ENCODE data around the gene RPS19.
A peak's percentile ranks its signal among the peaks of the same experiment; 100 is the strongest.

The RPS19 gene

DNA sequence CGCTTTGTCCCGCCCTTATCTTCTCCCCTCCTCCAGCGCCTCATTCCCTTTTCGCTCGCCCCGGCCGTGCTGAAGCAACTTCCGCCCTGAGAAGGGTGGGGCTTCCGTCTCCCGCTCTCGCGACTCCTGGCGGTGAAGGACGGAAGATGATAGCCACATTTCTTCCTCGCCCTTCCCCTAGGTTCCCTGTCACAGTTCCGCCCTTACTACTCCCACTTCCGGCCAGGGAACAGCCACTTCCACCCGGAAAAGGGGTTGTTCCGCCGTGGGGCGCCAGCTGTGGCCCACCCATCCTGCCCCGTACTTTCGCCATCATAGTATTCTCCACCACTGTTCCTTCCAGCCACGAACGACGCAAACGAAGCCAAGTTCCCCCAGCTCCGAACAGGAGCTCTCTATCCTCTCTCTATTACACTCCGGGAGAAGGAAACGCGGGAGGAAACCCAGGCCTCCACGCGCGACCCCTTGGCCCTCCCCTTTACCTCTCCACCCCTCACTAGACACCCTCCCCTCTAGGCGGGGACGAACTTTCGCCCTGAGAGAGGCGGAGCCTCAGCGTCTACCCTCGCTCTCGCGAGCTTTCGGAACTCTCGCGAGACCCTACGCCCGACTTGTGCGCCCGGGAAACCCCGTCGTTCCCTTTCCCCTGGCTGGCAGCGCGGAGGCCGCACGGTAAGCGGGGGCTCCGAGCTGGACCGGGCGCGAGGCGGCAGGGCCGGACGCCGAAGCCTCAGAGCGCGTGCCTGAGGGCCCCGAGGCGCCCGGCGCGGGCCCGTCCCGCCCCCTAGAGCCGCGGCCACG is at the start of gene RPS19:
Gene RPS19, plus strand, starts transcription at position 638 of the 801 bp plus-strand sequence. CDS start 520 bp downstream, outside the sequence.
- peak; percentile 99 for DNase-seq

DNA sequence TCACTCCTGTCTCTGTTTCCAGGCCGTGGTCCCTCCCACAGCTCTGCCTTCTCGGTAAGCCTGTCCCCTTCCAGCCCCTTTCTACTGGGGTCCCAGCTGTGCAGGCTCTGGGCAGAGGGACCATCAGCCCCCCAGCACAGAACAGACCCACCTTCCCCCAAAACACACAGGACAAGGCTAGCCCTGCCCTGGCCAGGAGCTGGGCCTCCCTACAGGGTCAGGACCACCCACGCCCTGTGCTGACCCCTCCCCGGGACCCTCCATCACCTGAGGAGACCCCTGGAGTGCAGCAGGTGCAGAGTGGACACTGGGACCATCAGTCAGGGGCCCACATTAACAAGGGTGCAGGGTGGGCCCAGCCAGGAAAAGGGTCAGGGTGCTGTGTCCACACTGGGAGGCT is 49.8 kb upstream of the RPS19 start:
- no peak for DNase-seq

DNA sequence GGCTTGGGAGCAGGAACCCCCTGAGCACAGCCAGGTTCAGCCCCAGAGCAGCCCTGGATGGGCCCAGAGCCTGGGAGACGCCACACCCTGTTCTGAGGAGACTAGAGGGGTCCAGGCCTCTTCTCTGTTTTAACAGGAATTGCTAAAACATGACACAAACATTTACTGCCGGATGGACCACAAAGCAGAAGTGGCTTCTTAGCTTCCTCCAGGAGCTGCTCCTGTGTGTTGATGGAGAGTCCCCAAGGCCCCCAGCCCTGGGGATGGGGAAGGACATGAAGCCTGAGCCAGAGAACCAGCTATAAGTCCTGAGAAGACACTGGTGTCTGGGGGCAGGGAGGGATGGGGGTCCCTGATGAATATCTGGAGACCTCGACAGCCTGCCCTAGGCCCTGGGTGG is 49.0 kb upstream of the RPS19 start:
- no peak for DNase-seq

DNA sequence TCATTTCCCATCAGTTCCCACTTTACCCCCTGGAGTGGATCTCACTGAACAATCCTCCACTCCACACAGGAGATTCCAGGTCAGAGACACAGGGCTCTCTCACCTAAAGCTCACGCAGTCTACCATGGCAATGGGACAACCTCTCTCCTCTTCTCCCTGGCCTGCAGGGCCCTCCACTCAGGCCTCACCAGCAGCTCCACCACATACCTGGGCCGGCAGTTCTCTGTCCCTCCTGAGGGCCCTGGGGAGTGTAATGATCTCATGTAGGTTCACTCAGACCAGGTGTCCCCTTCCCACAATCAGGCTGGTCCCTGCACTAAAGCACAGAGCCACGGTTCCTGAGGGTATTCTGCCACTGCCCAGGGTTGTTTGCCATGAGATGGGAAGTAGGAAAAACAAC is 48.1 kb upstream of the RPS19 start:
- DNase-seq, result no peak

DNA sequence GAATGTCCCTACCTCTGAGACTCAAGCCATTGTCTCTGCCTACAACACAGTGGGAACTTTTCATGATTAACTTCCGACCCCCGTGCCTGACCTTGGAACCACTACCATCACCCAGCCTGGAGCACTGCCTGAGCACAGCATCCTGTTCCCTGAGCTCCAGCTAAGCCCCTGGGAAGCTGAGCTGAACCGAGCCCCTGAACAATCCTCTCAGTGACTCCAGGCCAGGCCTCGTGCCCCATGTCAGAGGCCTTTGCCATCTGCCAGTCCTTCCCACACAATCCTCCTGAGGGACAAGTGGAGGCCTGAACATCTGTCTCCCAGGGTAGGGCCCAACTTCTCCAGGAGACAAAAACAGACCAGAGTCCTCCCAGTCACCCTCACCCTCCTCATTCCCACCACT is 46.1 kb upstream of the RPS19 start:
- DNase-seq, result no peak

DNA sequence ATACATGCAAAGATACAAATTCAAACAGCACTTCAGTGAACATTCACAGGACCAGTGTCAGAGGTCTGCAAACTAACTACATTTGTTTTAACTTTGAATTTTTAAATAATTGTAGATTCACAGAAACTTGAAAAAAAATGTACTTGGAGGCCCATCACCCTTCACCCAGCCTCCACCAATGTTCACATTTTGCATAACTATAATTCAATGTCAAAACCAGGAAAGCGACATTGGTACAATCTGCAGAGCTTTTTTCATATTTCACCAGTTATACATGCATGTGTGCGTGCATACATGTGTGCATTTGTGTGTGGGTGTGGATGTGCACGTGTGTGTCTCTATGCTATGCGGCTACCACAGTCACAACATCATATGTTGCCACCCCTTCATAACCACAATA is 44.8 kb upstream of the RPS19 start:
- no peak for DNase-seq

DNA sequence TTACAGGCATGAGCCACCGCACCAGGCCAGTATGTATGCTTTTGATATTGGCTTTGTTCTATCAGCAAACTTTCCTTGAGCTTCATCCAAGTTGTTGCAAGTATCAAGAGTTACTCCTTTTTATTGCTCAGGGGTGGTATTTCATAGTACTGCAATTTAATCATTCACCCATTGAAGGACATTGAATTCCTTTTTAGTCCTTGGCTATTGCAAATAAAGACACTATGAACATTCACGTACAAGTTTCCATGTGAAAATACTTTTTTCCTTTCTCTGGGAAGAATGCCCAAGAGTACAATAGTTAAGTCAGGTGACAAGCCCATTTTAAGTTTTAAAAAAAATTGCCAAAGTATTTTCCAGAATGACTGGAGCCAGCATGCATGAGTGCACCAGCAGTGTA is 43.3 kb upstream of the RPS19 start:
- DNase-seq, result no peak

DNA sequence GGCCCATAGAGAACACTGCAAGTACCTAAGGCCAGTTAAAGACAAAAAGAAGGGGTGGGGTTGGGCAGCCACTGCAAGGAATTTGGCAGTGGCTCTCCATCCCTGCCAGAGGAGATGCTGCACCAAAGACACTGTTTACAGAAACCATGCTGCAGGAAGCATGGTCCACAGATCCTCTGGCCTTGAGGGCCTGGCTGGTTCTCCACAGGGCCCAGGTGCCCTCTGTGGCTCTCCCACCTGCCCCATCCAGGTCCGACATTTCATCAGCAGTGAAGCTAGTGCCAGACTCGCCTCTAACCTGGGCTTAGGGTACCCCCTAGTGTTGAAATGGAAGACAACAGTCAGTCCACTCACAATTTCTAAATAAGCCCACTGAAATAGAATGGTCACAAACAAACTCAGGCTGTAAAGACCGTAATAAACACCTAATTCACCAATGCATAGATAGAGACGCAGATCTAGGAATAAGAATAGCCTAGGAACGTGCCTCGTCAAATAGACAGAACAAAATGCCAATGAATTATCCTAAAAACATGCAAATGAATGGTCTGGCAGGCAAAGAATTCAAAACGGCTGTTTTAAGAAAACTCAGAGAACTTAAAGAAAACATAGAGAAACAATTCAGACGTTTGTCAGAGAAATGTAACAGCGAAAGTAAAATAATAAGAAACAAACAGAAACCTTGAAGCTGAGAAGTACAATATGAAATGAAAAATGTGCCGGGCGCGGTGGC is 38.9 kb upstream of the RPS19 start:
- peak; percentile 54 for DNase-seq

DNA sequence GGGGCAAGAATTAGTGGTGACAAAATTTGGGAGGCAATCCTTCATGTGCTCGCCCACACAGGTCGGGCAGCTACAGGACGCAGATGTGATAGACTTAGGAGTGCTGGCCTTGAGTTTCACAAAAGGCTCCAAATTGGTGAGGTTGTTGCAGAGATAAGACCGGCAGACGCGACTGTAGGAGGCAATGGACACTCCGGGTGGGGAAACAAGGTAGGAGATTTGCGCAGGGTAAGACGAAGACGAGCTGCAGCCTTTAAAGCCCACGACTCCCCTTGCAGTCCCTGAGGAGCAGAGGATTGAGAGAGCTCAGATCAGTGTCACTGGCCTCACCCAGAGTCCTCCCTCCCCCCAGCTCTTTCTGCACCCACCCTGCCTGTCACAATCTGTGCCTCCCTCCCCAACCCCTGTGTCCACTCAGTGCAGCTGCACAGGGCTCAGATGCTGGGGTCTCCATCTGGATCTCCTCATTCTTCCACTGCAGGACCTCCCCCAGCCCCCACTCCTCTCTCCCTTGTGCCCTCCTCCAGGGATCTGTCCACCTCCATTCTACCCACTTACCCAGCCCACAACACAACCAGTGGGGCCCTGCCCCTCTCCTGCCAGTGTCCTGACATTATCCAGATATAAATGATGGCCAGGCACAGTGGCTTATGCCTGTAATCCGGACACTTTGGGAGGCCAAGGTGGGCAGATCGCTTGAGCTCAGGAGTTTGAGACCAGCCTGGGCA is 21.9 kb upstream of the RPS19 start:
- no peak for DNase-seq

DNA sequence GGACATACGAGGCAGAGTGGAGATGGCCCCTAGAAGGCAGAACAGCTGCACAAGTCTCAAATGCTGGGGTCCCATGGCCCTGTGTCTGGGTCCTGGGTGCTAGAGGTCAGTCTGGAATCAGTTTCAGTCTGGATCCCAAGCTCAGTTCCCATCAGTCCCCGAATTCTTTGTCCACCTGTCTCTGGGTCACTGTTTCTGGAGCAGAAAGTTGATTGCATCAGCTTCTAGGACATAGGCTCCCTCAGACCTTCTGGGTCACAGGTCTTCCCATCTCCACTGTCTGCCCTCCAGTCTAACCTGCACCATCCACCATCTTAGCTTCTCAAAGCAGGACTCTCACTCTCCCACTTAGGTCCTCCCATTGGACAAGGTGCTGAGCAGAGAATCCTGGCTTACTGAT is 20.8 kb upstream of the RPS19 start:
- no peak for DNase-seq

DNA sequence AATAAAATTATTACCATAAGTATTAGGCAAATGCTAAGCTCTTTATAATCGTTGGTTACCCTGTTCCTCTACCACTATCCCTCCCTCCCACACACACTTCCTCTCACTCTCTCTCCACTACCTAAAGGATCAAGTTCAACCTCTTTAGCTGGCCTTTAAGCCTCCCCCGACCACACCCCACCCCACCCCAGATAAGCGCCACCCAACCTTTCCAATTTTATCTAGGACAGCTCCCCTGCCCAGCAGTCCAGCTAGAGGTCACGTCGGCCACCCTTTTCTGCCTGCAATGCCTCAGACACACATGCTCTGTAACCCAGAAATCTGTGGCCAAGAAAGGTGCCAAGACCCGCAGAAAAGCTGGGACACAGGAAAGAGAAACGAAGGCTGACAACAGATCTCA is 16.7 kb upstream of the RPS19 start:
- DNase-seq, result no peak

DNA sequence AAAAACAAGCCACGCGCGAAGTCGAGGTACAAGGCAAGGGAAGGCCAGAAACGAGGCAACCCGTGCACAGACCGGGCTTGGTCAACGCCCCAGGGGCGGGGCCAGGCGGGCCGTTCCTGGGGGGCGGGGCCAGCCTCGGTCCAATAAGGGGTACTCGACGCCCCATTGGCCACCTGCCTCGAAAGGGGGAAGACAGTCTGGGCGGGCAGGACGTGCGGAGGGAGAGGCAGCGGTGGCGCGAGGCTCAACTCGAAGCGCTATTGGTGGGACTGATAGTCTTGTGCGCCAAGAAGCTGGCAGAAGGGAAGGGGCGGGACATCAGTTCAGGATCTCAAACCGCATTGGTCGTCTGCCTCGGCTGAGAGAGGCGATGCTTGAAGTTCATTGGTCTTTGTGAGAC is 15.5 kb upstream of the RPS19 start, which contains the start of gene LYPD4:
Gene LYPD4, minus strand, starts transcription at position 83 of the 400 bp plus-strand sequence. CDS start 5,398 bp downstream, outside the sequence.
- DNase-seq, result no peak

DNA sequence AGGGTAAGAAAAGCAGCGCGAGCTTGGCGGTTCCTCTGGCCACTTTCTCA is 15.2 kb upstream of the RPS19 start, which contains the start of gene DMRTC2:
Gene DMRTC2, plus strand, starts transcription at position 42 of the 50 bp plus-strand sequence. CDS start 2,387 bp downstream, outside the sequence.
- DNase-seq, result no peak

DNA sequence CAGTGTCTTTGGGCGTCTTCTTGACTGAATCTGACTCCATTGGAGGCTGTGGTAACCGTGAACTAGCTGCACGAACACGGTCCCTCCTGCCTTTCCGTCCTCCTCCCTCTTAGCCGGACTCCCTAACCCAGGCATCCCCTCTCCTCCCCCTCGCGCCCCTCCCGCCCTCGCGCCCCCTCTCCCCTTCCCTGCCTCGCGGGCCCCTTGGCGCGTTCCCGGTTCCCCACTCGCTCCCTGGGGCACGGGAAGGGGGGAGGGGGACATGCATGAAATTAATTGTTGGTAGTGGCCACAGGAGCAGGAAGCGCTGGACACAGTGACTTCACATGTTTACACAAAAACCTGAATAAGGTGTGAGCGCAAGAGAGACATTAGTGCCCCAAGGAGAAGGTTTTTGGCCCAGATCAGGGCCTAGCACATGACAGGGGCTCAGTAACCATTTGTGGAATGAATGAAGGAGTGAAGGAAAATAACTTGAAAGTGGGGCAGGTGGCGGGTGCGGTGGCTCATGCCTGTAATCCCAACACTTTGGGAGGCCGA is 14.9 kb upstream of the RPS19 start:
- DNase-seq, result no peak

DNA sequence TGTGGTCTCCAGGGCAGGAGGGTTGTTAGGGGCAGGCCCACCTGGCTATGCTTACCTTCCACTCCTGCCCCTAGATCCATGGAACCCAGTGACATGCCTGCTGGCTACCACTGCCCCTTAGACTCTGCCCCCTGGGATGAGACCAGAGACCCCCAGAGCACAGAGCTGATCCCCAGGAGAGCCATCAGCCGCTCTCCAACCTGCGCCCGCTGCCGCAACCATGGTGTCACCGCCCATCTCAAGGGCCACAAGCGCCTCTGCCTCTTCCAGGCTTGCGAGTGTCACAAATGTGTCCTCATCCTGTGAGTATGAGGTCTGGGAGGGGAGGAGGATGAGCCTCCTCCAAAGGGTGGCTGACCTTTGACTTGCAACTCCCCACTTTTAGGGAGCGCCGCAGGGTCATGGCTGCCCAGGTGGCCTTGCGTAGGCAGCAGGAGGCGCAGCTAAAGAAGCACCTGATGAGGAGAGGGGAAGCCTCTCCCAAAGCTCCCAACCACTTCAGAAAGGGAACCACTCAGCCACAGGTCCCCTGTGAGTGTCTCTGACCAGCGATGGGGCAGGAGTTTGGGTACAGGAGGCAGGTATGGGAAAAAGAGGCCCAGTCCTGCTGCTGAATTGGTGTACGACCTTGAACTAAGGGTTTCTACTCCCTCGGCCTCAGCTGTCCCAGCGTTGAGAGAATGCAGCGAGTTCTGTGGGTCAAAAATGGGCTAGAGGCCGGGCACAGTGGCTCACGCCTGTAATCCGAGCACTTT is 12.5 kb upstream of the RPS19 start:
- DNase-seq, result no peak

DNA sequence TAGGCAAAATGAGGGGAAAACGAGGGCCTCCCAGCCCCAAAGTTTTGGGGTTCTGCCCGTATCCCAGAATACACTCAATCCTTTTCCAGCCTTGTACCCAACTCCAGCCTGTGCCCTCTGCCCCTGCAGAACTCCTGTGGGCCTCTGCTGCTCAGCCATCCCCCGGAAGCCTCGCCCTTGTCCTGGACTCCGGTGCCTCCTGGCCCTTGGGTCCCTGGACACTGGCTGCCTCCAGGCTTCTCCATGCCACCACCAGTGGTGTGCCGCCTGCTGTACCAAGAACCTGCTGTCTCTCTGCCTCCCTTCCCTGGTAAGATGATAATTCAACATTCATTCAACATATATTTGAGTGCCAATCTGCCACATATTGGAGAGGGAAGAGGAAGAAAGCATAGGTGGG is 11.4 kb upstream of the RPS19 start:
- DNase-seq, result no peak

DNA sequence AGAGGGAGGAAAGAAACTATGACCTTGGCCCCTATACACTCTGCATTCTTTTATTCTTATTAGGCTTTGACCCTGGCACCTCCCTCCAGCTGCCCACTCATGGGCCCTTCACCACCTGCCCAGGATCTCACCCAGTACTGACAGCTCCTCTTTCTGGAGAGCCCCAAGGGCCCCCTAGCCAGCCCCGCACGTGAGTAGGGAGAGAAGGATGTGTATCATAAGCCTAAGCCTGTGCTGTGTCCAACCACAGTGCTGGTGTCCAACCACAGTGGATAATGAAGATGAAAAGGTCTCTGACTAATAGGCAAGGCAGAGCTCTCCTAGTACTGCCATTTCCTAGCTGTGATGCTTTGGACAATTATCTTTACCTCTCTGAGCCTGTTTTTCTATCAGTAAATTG is 11.0 kb upstream of the RPS19 start:
- no peak for DNase-seq

DNA sequence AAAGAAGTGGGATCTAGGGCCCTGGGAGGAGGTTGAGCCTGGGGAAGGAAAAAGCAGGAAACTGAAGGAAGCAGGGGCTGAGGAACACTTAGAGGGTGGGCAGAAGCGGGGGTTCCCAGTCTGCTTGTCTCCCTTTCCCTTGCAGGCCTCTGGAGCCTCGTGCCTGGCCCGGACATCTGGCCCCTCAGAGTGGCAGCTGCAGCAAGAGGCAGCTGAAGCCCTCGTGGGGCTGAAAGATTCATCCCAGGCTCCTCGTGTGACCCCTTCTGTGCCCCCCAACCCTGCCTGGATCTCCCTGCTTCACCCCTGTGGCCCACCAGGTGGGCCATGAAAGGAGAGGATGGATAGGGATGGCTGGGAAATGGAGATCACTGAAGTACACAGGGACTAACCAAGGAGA is 9.7 kb upstream of the RPS19 start:
- no peak for DNase-seq

DNA sequence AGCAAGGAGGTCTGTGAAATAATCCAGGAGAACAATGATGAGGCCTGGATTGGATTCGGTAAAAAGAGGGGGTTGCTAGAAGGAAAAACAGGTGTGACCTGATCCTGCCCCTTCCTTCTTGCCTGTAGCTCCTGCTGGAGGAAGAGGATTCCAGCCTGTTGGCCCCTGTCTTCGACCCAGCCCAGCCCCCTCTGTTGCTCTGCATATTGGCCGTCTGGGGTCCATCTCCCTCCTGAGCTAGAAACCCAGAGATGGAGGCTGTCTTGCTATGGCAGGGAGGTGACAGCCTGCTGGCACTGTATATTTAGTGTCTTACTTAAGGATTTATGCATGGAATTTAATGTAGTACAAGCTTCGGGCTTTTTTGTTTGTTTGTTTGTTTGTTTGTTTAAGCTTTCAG is 8.6 kb upstream of the RPS19 start:
- no peak for DNase-seq

DNA sequence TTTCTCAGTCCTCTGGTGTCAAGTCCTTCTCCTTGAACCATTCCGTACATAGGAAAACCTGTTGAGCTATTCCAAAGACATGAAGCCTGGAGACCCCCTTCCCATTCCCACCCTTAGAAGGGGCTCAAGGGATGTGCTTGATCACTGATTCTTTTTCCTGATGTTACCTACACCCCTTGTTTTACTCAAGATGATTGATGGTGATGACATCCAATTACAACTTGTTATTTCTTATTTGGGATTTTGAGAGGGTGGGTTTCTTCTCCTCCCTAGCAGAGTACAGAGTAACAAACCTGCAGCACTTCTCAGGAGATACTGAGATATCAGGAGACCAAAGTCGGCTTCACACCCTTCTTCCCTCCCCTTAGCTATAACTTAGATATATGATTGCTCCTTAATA is 6.7 kb upstream of the RPS19 start:
- no peak for DNase-seq

DNA sequence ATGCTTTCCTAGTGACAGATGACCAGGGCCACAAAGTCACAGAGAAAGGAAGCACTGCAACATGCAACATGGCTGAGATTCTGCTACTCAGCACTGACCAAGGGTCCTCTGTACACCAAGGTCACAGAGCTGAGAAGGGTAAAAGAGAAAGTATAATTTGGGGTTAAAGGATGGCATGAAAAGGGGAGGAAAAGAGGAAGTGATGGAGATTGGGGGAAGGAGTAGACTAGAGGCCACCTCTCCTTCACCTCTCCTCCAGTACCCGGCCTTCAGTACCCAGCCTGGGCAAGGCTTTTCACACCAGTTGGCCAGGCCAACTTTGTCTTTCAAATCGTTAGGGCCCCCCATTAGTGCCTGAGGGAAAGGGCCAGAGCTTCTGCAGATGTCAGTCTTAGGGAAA is 6.3 kb upstream of the RPS19 start:
- no peak for DNase-seq

DNA sequence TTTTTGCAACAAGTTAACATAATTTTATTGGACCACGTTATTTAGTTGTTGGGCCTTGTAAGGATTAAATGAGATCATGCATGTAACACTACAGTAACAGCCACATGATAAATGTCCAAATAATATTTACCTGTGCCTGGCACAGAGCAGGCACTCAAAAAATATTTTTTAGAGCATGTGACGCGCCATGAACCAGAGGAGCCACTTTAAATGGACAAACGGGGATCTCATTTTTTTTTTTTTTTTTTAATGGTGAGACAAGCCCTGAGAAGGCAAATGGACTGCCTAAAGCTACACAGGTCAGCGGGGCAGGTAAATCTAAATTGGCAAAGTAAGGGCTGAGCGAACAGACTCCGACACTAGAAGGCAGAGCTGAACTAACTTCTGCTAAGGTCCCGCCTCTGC is 840 bp upstream of the RPS19 start:
- no peak for DNase-seq

DNA sequence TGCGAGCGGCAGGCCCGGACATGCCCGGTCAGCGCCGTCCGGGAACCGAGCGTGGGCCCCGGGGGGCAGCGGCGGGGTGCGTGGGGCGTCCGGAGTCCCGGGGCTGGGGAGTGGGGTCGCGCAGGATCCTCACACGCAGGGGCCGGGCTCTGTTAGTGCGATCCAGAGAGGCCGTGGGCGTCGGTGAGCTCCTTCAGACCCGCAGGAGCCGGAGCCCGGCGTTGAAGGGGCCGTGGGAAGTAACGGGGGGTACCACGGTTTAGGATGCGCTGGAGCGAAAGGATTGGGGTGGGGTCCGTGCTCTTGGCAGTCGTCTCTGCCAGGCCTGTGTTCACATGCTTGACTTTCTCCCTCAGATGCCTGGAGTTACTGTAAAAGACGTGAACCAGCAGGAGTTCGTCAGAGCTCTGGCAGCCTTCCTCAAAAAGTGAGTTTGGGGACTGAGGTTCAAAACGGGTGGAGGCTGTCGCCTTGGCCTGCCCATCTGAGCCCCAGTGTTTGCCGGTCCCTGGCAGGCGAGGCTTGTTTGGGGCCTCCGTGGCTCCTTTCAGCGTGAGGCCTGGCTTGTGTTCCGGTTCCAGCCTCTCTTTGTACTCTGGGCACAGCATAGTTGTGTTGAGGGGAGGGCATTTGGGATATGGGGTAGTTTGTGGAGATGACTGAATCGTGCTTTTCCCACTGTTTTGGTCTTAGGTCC is 512 bp downstream of the RPS19 start:
- DNase-seq, result no peak

All from CD4-positive, alpha-beta T cell treated with Interleukin-6 for 4 hours (primary cell).